KOPT-K1 (cell line): ENCODE measurements around the gene CDH4.
A peak's percentile ranks its signal among the peaks of the same experiment; 100 is the strongest.

Experiments used
- H3K27ac ChIP-seq: fragments of 200-600 bp; sonication (generic); 2 replicates; pipeline ENCODE4 v1.5.1; 2016; ENCODE audit warnings: antibody characterized with exemption, mild to moderate bottlenecking, low read depth, low read length; ENCODE audit not compliant: poor library complexity, severe bottlenecking
- H3K36me3 ChIP-seq: fragments of 200-600 bp; sonication (generic); 2 replicates; pipeline ENCODE4 v1.5.1; 2017; ENCODE audit warnings: antibody characterized with exemption, mild to moderate bottlenecking, low read length, moderate library complexity; ENCODE audit not compliant: insufficient read depth
- H3K9me3 ChIP-seq: fragments of 200-600 bp; sonication (generic); 2 replicates; pipeline ENCODE4 v1.5.1; 2017; ENCODE audit warnings: antibody characterized with exemption, low read length, mild to moderate bottlenecking; ENCODE audit not compliant: insufficient read depth, poor library complexity, severe bottlenecking

Gene CDH4

GRCh38 chr20:61907081-61907891 is 655.2 kb downstream of the CDH4 start:
- Histone ChIP-seq H3K9me3 (peaks cover 13% of the 10 kb centered on the region), H3K36me3 (no peaks in the 10 kb centered on the region), H3K27ac (no peak overlapping the region)

DNA sequence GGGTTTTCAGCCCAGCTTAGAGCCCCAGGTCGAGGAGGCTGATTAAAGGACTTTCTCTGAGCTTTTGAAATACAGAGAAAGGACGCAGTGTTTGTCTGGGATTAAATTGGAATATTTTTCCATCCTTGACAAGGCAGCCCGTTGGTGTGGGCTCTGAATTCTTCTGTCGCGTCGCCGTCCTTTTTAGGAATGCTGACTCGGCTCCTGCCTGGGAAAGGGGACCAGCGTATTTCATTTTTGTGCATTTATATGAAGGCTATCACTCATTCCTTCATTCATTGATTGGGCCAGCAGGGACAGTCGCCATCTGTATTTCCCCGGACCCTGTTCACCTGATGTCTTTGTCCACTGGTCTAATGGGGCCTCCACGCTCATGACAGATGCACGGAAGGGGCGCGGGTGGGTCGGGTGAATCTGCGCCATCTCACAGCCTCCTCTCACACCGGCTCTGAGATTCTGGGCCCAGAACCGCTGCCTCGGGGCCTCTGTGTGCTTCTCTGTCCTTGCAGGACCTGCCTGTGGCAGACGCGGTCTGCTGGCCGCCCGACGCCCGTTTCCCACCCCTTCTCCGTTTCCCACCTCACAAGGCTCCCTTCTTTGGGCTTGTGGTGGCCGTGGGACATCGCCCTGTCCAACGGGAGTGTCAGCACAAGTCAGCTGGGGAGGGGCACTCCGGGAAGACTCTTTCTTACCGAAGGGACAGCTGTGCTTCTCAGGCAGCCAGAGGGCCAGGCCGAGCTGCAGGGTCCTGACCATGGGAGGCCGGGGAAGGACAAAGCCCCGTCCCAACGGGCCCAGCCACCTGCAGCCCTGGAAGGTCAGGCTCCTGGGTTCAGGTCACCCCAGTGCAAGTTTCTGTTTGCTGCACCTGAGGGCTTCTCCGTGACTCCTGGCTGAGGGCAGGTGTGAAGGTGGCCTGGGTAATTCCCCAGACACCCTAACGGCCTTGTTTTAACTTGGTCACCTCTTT is 656.3 kb downstream of the CDH4 start:
- Histone ChIP-seq H3K27ac (no peak overlapping the region), H3K9me3 (peaks cover 13% of the 10 kb centered on the region), H3K36me3 (no peaks in the 10 kb centered on the region)

DNA sequence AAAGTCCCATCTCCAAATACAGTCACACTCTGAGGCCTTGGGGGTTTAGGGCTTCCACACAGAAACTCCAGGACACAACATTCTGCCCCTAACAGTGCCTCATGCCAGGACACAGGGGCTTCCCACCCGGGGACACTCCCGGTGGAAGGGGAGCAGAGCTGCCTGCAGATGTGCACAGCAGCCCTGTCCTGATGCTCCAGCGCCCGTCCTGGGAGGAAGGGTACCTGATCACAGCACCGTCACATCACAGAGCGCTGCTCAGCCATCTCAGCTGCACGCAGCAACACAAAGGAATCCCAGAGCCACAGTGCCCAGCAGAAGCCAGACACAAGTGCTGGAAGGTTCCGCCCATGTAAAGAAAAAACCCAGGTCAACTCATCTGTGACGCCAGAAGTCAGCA is 657.0 kb downstream of the CDH4 start:
- H3K36me3 ChIP-seq = no peaks in the 10 kb centered on the region
- no peak overlapping the region for H3K27ac ChIP-seq
- peaks cover 13% of the 10 kb centered on the region for H3K9me3 ChIP-seq

DNA sequence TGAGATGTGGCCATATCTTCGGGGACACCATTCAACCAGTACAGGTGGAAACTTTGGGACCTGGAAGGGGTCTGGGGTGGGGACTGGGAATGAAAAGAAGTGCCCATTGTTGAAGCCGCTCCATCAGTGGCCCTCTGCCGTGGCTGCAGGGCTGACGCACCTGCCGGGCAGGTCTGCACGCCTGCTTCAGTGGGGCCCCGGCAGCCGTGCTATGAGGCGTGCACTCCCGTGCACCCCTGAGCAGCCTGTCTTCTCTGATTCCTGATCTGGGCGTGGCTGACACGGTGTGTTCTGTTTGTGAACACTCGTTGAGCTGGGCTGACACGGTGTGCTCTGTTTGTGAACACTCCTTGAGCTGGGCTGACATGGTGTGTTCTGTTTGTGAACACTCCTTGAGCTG is 657.8 kb downstream of the CDH4 start:
- H3K36me3 ChIP-seq = no peaks in the 10 kb centered on the region
- H3K27ac ChIP-seq = no peak overlapping the region
- H3K9me3 ChIP-seq = peaks cover 13% of the 10 kb centered on the region

- H3K27ac ChIP-seq = peak overlapping the region; percentile 56
- no peaks in the 10 kb centered on the region for H3K36me3 ChIP-seq
- H3K9me3 ChIP-seq = peaks cover 13% of the 10 kb centered on the region
Measured at GRCh38 chr20:61911824-61912223, 659.8 kb downstream of the CDH4 start.

- Histone ChIP-seq H3K36me3 (no peaks in the 10 kb centered on the region), H3K27ac (peak overlapping the region; percentile 56), H3K9me3 (peaks cover 13% of the 10 kb centered on the region)
Measured at GRCh38 chr20:61912665-61913422, 660.8 kb downstream of the CDH4 start.

DNA sequence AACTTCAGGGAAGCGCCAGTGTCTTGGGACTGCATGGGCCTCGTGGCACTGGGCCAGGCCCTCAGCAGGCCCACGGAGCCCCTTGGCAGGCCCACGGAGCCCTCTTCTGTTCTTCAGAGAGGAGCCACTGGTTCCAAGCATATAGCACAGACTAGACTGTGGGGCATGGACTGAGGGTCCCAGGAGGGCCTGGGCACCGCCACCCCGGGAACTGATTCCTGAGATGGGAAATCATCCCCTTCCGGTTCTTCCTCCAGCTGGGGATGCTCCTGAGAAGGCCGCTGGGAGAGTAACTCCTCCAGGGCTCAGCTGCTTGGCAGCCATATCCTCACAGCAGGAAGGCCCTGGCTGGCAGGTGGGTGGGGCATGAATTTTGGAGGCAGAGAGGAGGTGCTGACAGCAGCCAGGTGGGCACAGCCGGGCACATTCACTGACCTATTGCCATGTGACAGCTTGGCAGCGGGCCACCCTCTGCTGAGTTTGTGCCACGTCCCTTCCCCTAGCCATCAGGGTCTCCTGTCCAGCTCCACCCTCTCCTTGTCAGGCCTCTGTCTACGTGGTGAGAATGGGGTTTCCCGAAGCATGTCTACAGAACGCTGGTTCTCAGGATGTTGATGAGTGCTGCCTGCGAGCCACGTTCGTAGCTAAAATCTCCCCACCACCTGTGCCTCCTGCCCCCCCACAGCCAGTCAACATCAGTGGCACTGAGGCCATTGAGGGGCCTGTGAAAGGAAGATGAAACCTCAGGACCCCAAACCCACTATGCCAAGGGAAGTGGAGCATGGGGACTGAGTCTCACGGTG is 661.6 kb downstream of the CDH4 start:
- peaks cover 13% of the 10 kb centered on the region for H3K9me3 ChIP-seq
- H3K36me3 ChIP-seq = no peaks in the 10 kb centered on the region
- H3K27ac ChIP-seq = peak overlapping the region; percentile 56

DNA sequence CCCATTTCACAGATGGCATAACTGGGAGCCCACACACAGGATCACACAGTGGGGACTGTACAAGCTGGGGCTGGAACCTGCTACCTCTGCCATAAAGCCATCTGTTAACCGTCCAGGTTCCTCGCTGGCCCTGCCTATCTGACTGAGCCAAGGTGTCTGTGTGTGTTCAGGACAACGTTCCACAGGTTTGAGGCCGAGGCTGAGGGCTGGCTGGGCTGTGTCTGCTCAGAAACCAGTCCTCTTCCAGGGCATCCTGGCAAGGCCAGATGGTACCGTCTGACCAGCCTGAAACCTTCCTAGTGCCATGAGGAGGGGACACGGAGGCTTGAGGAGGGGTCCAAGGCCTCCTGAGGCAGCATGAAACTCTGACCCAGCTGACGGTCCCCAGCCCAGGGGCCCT is 663.0 kb downstream of the CDH4 start:
- H3K36me3 ChIP-seq = no peaks in the 10 kb centered on the region
- peaks cover 20% of the 10 kb centered on the region for H3K9me3 ChIP-seq
- no peak overlapping the region for H3K27ac ChIP-seq

DNA sequence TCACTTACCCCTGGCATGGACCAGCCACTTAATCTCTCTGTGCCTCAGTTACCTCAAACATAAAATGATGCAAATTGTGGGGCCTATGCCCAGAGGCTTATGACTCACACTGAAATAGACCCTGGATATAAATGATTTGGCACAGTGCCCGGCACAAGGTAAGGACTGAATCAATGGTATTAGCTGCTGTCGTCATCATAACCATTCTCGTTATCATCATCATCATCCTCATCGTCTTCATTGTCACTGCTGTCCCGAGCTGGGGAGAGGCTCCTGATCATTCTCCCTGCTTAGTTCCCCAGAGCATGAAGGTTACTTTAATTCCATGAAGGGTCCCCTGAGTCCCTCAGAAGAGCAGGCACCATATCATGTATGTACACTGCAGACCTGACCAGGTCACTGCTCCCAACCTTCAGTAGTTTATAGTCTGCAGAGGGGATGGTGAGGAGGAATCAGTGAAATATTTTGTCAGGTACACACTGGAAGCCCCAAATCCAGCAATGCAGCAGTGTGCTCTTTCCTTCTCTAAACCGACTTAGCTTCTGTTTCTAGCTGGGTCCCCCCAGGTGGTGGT is 664.3 kb downstream of the CDH4 start:
- Histone ChIP-seq H3K9me3 (peaks cover 9% of the 10 kb centered on the region), H3K36me3 (no peaks in the 10 kb centered on the region), H3K27ac (no peak overlapping the region)

GRCh38 chr20:61917474-61918145 is 665.5 kb downstream of the CDH4 start:
- no peak overlapping the region for H3K27ac ChIP-seq
- peaks cover 9% of the 10 kb centered on the region for H3K9me3 ChIP-seq
- no peaks in the 10 kb centered on the region for H3K36me3 ChIP-seq

- H3K27ac ChIP-seq = no peak overlapping the region
- no peaks in the 10 kb centered on the region for H3K36me3 ChIP-seq
- peaks cover 9% of the 10 kb centered on the region for H3K9me3 ChIP-seq
Measured at GRCh38 chr20:61918548-61918947, 666.5 kb downstream of the CDH4 start.

GRCh38 chr20:61919239-61919638 is 667.2 kb downstream of the CDH4 start:
- Histone ChIP-seq H3K9me3 (peaks cover 9% of the 10 kb centered on the region), H3K27ac (no peak overlapping the region), H3K36me3 (no peaks in the 10 kb centered on the region)

GRCh38 chr20:61919675-61920365 is 667.8 kb downstream of the CDH4 start:
- Histone ChIP-seq H3K27ac (no peak overlapping the region), H3K9me3 (peaks cover 9% of the 10 kb centered on the region)

More at GRCh38 chr20:61919675-61920365, 667.8 kb downstream of the CDH4 start:
- no peaks in the 10 kb centered on the region for H3K36me3 ChIP-seq
